Measurements from ENCODE around the gene IRS1.

DNA sequence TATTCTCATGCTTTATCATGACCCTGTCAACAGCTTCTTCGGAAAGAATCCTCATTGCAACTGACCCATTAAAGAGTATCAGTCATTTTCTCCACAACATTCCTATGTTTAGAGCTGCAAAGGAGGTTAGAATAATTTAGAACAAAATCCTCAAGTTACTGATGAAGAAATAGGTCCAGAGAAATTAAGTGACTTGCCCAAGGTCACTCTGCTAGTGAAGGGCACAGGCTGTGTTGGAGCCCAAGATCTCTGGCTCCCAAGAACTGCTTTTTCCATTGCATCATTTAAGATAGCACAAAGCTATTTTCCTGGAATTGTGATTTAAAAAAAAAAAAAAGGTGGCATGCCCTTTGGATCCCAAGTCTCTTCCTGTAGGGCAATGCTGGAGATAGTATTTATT lies 9.6 kb downstream of the IRS1 start:
- TF ChIP-seq MAFK (IDR thresholded peaks at IDR 0.05; ENCODE audit: partially characterized antibody), result no peak
- no peak for TF ChIP-seq RNF2 (IDR thresholded peaks at IDR 0.05; ENCODE audit: borderline replicate concordance, low read depth)
- TF ChIP-seq, protein P1, sequence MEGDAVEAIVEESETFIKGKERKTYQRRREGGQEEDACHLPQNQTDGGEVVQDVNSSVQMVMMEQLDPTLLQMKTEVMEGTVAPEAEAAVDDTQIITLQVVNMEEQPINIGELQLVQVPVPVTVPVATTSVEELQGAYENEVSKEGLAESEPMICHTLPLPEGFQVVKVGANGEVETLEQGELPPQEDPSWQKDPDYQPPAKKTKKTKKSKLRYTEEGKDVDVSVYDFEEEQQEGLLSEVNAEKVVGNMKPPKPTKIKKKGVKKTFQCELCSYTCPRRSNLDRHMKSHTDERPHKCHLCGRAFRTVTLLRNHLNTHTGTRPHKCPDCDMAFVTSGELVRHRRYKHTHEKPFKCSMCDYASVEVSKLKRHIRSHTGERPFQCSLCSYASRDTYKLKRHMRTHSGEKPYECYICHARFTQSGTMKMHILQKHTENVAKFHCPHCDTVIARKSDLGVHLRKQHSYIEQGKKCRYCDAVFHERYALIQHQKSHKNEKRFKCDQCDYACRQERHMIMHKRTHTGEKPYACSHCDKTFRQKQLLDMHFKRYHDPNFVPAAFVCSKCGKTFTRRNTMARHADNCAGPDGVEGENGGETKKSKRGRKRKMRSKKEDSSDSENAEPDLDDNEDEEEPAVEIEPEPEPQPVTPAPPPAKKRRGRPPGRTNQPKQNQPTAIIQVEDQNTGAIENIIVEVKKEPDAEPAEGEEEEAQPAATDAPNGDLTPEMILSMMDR (IDR thresholded peaks at IDR 0.05), result no peak
- no peak for TF ChIP-seq RCOR1 (IDR thresholded peaks at IDR 0.05; ENCODE audit: low read depth, low read length)
- TF ChIP-seq JUN (IDR thresholded peaks at IDR 0.05), result no peak
- TF ChIP-seq POLR2A (IDR thresholded peaks at IDR 0.05; ENCODE audit: low read length), result no peak
- TF ChIP-seq NR3C1 (IDR thresholded peaks at IDR 0.05), result no peak
- TF ChIP-seq CBX8 (IDR thresholded peaks at IDR 0.05), result no peak
- TF ChIP-seq, protein P2, sequence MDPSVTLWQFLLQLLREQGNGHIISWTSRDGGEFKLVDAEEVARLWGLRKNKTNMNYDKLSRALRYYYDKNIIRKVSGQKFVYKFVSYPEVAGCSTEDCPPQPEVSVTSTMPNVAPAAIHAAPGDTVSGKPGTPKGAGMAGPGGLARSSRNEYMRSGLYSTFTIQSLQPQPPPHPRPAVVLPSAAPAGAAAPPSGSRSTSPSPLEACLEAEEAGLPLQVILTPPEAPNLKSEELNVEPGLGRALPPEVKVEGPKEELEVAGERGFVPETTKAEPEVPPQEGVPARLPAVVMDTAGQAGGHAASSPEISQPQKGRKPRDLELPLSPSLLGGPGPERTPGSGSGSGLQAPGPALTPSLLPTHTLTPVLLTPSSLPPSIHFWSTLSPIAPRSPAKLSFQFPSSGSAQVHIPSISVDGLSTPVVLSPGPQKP (IDR thresholded peaks at IDR 0.05; ENCODE audit: low read depth, low read length), result no peak
- no peak for TF ChIP-seq KDM5A (IDR thresholded peaks at IDR 0.05)
- TF ChIP-seq, protein P3, sequence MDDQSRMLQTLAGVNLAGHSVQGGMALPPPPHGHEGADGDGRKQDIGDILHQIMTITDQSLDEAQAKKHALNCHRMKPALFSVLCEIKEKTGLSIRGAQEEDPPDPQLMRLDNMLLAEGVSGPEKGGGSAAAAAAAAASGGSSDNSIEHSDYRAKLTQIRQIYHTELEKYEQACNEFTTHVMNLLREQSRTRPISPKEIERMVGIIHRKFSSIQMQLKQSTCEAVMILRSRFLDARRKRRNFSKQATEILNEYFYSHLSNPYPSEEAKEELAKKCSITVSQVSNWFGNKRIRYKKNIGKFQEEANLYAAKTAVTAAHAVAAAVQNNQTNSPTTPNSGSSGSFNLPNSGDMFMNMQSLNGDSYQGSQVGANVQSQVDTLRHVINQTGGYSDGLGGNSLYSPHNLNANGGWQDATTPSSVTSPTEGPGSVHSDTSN (IDR thresholded peaks at IDR 0.05), result no peak
- TF ChIP-seq CEBPB (IDR thresholded peaks at IDR 0.05), result no peak
- TF ChIP-seq EHMT2 (IDR thresholded peaks at IDR 0.05; ENCODE audit: low read depth), result no peak
